ENCODE results near the gene SFMBT1.
"Not testable (repeated sequence)": the region's sequence is repeated elsewhere in the genome, so short reads cannot be mapped to it uniquely, and the experiment has no call there.

SFMBT1 gene

GRCh38 chr3:53035018-53035417, 10.9 kb downstream of the SFMBT1 start:
- not testable (repeated sequence) for H3K4me1 ChIP-seq (ENCODE audit: control insufficient read depth, insufficient read depth, low read length, poor library complexity, severe bottlenecking); H3K9me3 ChIP-seq (ENCODE audit: control insufficient read depth, low read length); H3K4me3 ChIP-seq (ENCODE audit: extremely low read depth, insufficient read depth, low read length, poor library complexity, severe bottlenecking); H3K36me3 ChIP-seq (ENCODE audit: control insufficient read depth, insufficient read depth, low read length); H3K27ac ChIP-seq (ENCODE audit: low read depth, low read length, severe bottlenecking)
- 89 to 97% methylated on average over 3 to 5 of the region's 5 CpGs for WGBS, 2 experiments (ENCODE audit: insufficient coverage in 2 of 2)

GRCh38 chr3:53034411-53034810, 11.5 kb downstream of the SFMBT1 start:
- H3K4me3 ChIP-seq (ENCODE audit: extremely low read depth, insufficient read depth, low read length, poor library complexity, severe bottlenecking); H3K36me3 ChIP-seq (ENCODE audit: control insufficient read depth, insufficient read depth, low read length); H3K9me3 ChIP-seq (ENCODE audit: control insufficient read depth, low read length); H3K27ac ChIP-seq (ENCODE audit: low read depth, low read length, severe bottlenecking); H3K4me1 ChIP-seq (ENCODE audit: control insufficient read depth, insufficient read depth, low read length, poor library complexity, severe bottlenecking): not testable (repeated sequence)
- WGBS, 2 experiments (ENCODE audit: insufficient coverage in 2 of 2): 92 to 97% methylated on average over 5 of the region's 10 CpGs

GRCh38 chr3:53032609-53033008, 13.3 kb downstream of the SFMBT1 start:
- Histone ChIP-seq H3K27ac (ENCODE audit: low read depth, low read length, severe bottlenecking) (no peak overlapping the region), H3K36me3 (ENCODE audit: control insufficient read depth, insufficient read depth, low read length) (no peaks in the 10 kb centered on the region), H3K4me1 (ENCODE audit: control insufficient read depth, insufficient read depth, low read length, poor library complexity, severe bottlenecking) (no peaks in the 10 kb centered on the region), H3K4me3 (ENCODE audit: extremely low read depth, insufficient read depth, low read length, poor library complexity, severe bottlenecking) (no peak overlapping the region), H3K9me3 (ENCODE audit: control insufficient read depth, low read length) (no peaks in the 10 kb centered on the region)

DNA sequence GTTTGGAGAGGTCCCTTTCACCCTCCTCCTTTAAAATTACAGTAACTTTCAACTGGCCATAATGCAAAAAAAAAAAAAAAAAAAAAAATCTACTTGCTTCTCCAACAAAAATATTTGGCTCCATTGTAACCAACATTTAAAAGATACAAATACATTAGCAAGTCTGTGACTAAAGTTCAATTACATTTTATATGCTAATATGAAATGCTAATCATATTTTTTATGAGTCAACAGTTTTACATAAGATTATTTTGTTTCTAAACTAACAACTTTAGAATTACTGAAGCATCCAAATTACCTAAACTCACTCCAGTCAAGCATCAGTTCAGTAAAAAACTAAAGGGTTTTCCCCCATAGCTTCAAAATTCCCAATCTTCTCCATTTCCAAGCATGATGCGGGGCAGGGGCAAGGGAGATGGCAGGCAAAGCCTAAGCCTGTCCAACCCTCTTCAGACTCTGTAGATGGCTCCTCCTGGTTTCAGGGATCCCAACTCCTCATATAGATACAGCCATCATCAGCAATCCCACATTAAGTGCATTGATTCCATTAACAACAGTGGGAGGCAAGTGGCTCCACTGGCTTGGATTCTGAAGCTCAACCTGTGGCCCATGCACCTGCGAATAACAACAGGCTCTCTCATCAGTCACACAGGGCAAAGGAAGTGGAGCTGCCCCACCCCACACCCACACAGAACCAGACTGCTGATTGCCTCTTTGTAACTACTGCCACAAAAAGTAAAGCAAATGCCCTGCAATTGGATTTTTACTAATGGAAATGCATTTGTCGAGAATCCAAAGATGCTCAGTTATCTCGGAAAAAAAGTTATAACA, 15.0 kb downstream of the SFMBT1 start:
- no peaks in the 10 kb centered on the region for H3K9me3 ChIP-seq (ENCODE audit: control insufficient read depth, low read length)
- 67 to 94% methylated on average over 1 to 4 of the region's 4 CpGs for WGBS, 2 experiments (ENCODE audit: insufficient coverage in 2 of 2)

DNA sequence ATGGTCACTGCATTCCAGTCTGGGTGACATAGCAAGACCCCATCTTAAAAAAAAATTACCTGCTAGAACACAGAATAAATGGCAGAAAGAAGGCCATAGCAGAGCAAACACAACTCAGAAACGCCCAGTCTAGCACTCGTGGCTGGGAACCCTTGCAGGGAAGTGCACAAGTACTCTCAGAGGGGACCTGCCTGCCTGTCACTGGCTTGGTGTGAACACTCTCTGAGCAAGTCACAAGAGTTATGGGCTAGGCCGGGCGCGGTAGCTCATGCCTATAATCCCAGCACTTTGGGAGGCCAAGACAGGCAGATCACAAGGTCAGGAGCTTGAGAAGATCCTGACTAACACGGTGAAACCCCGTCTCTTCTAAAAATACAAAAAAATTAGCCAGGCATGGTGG, 17.2 kb downstream of the SFMBT1 start:
- Histone ChIP-seq H3K9me3 (ENCODE audit: control insufficient read depth, low read length) (no peaks in the 10 kb centered on the region), H3K36me3 (ENCODE audit: control insufficient read depth, insufficient read depth, low read length) (no peaks in the 10 kb centered on the region), H3K27ac (ENCODE audit: low read depth, low read length, severe bottlenecking) (no peak overlapping the region), H3K4me3 (ENCODE audit: extremely low read depth, insufficient read depth, low read length, poor library complexity, severe bottlenecking) (no peak overlapping the region), H3K4me1 (ENCODE audit: control insufficient read depth, insufficient read depth, low read length, poor library complexity, severe bottlenecking) (peaks cover 3% of the 10 kb centered on the region)
- 96 to 97% methylated on average over 7 of the region's 7 CpGs for WGBS, 2 experiments (ENCODE audit: insufficient coverage in 2 of 2)

More for the DNA sequence above, 15.0 kb downstream of the SFMBT1 start:
- Histone ChIP-seq H3K36me3 (ENCODE audit: control insufficient read depth, insufficient read depth, low read length) (no peaks in the 10 kb centered on the region), H3K4me3 (ENCODE audit: extremely low read depth, insufficient read depth, low read length, poor library complexity, severe bottlenecking) (no peak overlapping the region), H3K4me1 (ENCODE audit: control insufficient read depth, insufficient read depth, low read length, poor library complexity, severe bottlenecking) (peaks cover 3% of the 10 kb centered on the region), H3K27ac (ENCODE audit: low read depth, low read length, severe bottlenecking) (no peak overlapping the region)

GRCh38 chr3:53027254-53027844, 18.5 kb downstream of the SFMBT1 start:
- whole genome bisulfite sequencing, 2 experiments (ENCODE audit: insufficient coverage in 2 of 2): 82 to 100% methylated on average over 4 of the region's 4 CpGs

DNA sequence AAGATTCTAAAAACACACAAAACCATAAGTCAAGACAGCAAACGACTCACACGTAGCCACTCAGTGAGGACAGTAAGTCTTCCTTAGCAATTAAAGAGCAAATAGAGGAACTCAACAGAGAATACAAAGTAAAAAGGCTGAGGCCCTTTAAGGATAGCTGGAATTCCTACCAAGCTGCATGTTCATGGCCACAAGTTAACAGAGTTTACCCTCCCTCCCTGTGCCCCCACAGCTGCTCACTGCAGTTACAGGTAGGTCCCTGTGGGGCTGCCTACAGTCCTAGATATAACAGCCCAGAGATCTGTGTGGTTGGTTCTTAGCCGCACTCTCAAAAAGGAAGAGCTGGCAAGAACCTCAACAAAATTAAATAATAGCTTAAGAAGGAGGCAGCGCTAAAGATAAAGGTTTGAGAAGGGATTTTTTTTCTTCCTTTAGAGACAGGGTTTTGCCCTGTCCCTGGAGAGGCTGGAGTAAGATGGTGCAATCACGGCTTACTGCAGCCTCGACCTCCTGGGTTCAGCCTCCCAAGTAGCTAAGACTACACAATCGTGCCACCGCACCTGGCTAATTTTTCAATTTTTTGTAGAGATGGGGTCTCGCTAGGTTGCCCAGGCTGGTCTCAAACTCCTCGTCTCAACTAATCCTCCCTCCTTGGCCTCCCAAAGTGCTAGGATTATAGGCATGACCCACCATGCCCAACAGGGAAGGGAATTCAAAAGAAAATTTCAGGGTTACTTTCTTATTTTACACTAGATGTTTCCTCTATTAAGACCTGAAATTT, 19.3 kb downstream of the SFMBT1 start:
- Histone ChIP-seq H3K9me3 (ENCODE audit: control insufficient read depth, low read length) (no peaks in the 10 kb centered on the region), H3K4me3 (ENCODE audit: extremely low read depth, insufficient read depth, low read length, poor library complexity, severe bottlenecking) (no peak overlapping the region), H3K4me1 (ENCODE audit: control insufficient read depth, insufficient read depth, low read length, poor library complexity, severe bottlenecking) (peaks cover 3% of the 10 kb centered on the region), H3K36me3 (ENCODE audit: control insufficient read depth, insufficient read depth, low read length) (no peaks in the 10 kb centered on the region), H3K27ac (ENCODE audit: low read depth, low read length, severe bottlenecking) (no peak overlapping the region)
- WGBS, 2 experiments (ENCODE audit: insufficient coverage in 2 of 2): 69 to 91% methylated on average over 5 to 6 of the region's 10 CpGs

More at GRCh38 chr3:53027254-53027844, 18.5 kb downstream of the SFMBT1 start:
- no peak overlapping the region for H3K4me3 ChIP-seq (ENCODE audit: extremely low read depth, insufficient read depth, low read length, poor library complexity, severe bottlenecking)
- no peak overlapping the region for H3K27ac ChIP-seq (ENCODE audit: low read depth, low read length, severe bottlenecking)
- H3K9me3 ChIP-seq (ENCODE audit: control insufficient read depth, low read length): no peaks in the 10 kb centered on the region
- no peaks in the 10 kb centered on the region for H3K36me3 ChIP-seq (ENCODE audit: control insufficient read depth, insufficient read depth, low read length)
- H3K4me1 ChIP-seq (ENCODE audit: control insufficient read depth, insufficient read depth, low read length, poor library complexity, severe bottlenecking): peaks cover 3% of the 10 kb centered on the region

- Histone ChIP-seq H3K4me1 (ENCODE audit: control insufficient read depth, insufficient read depth, low read length, poor library complexity, severe bottlenecking) (peaks cover 3% of the 10 kb centered on the region), H3K9me3 (ENCODE audit: control insufficient read depth, low read length) (no peaks in the 10 kb centered on the region), H3K27ac (ENCODE audit: low read depth, low read length, severe bottlenecking) (no peak overlapping the region), H3K4me3 (ENCODE audit: extremely low read depth, insufficient read depth, low read length, poor library complexity, severe bottlenecking) (no peak overlapping the region), H3K36me3 (ENCODE audit: control insufficient read depth, insufficient read depth, low read length) (no peaks in the 10 kb centered on the region)
- WGBS, 2 experiments (ENCODE audit: insufficient coverage in 2 of 2): 89 to 90% methylated on average over 6 of the region's 6 CpGs
These were observed 21.6 kb downstream of the SFMBT1 start for GRCh38 chr3:53024315-53024714.

DNA sequence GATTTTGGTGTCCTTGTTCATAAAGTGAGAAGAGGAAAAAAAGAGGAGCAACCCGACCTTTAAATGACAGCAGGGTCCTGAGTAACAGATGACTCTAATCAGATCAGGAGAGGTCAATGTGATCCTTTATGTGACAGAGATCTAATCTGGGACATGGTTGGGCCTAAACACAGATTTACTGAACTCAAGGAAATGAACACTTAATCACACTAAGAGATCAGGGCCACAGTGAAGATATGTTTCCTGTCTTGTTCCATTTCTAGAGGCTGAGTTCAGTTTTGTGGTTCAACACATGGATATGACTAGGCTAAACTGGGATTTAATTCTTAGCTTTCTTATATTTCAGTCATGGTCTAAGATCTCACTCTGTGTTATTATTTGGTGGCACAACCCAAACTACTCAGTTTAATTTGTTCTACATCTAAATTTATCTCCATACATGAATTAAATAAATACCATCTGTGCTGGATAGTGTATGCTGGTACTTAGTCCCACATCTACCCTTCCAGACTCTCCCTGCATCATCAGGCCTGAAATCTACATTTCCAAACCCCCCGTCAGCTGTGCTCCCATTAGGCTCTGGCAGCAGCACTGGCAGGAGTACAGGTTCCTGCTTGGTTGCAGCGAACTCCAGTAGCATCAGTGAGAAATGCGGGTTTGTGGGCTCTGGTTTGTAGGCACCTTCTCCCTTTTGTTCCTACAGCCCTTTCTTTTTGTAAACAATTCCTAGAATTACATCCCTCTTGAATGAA, 22.6 kb downstream of the SFMBT1 start:
- no peak overlapping the region for H3K27ac ChIP-seq (ENCODE audit: low read depth, low read length, severe bottlenecking)
- WGBS, 2 experiments (ENCODE audit: insufficient coverage in 2 of 2): 94 to 95% methylated on average over 4 of the region's 4 CpGs
- H3K4me1 ChIP-seq (ENCODE audit: control insufficient read depth, insufficient read depth, low read length, poor library complexity, severe bottlenecking): peaks cover 3% of the 10 kb centered on the region
- H3K9me3 ChIP-seq (ENCODE audit: control insufficient read depth, low read length): no peaks in the 10 kb centered on the region
- no peaks in the 10 kb centered on the region for H3K36me3 ChIP-seq (ENCODE audit: control insufficient read depth, insufficient read depth, low read length)
- no peak overlapping the region for H3K4me3 ChIP-seq (ENCODE audit: extremely low read depth, insufficient read depth, low read length, poor library complexity, severe bottlenecking)

- Histone ChIP-seq H3K9me3 (ENCODE audit: control insufficient read depth, low read length) (no peaks in the 10 kb centered on the region), H3K4me1 (ENCODE audit: control insufficient read depth, insufficient read depth, low read length, poor library complexity, severe bottlenecking) (peaks cover 3% of the 10 kb centered on the region), H3K27ac (ENCODE audit: low read depth, low read length, severe bottlenecking) (no peak overlapping the region), H3K4me3 (ENCODE audit: extremely low read depth, insufficient read depth, low read length, poor library complexity, severe bottlenecking) (no peak overlapping the region), H3K36me3 (ENCODE audit: control insufficient read depth, insufficient read depth, low read length) (no peaks in the 10 kb centered on the region)
- no CpG with 5 or more reads among the region's 3 CpGs for WGBS, 2 experiments (ENCODE audit: insufficient coverage in 2 of 2)
These were observed 23.2 kb downstream of the SFMBT1 start for GRCh38 chr3:53022647-53023046.
